GM23248 (cell line): ENCODE measurements around the gene CES4A.

Source experiments
- EZH2 ChIP-seq: fragments of 200-600 bp; sonication (generic); IDR thresholded peaks from 2 replicates; pipeline ENCODE4 v1.6.1; 2018; ENCODE audit warnings: antibody characterized with exemption, mild to moderate bottlenecking; ENCODE audit not compliant: insufficient read depth, poor library complexity, severe bottlenecking
- EZH2phosphoT487 ChIP-seq: fragments of 200-600 bp; sonication (generic); IDR thresholded peaks from 2 replicates; pipeline ENCODE4 v1.6.1; 2018; ENCODE audit warnings: antibody characterized with exemption, moderate library complexity, mild to moderate bottlenecking, low read depth; ENCODE audit not compliant: insufficient read depth

DNA sequence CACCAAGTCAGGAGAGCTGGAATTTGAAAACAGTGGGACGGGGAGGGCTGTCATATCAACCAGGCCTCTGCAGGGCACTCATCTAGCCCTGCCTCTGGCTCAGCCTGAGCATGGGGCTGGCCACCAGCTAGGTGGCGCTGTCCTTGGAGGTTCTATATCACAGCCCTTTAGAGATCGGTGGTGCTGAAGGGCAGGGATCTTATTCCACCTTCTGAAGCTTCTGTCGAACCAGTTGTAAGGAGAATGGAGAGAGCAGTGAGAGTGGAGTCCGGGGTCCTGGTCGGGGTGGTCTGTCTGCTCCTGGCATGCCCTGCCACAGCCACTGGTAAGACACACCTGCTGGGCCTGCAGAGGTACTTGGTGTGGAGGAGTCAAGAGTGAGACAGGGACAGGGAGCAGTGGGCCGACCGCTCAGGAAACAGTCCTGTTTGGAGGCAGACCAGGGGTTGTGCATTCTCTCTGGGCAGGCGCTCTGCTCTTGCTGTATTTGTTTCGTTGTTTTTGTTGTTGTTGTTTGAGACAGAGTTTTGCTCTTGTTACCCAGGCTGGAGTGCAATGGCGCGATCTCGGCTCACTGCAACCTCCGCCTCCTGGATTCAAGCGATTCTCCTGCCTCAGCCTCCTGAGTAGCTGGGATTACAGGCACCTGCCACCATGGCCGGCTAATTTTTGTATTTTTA, 27.2 kb upstream of the CES4A start, which contains the start of gene CES3:
- no peak for TF ChIP-seq EZH2phosphoT487
- TF ChIP-seq EZH2: no peak
